SH-SY5Y (cell line): ENCODE measurements around the gene C9orf152.

Source experiments
- GATA2 ChIP-seq: IDR thresholded peaks from 2 replicates; pipeline ENCODE4 v1.6.1; 2011; ENCODE audit warnings: mild to moderate bottlenecking, low read depth, low read length
- GATA3 ChIP-seq: IDR thresholded peaks from 2 replicates; pipeline ENCODE4 v1.6.1; 2011; ENCODE audit warnings: low read depth, mild to moderate bottlenecking, low read length, moderate library complexity

- TF ChIP-seq GATA2 (no peak), GATA3 (no peak)
These were observed 6.8 kb upstream of the C9orf152 start for GRCh38 chr9:110214586-110215355.
